Thoracic aorta (tissue), 2 donors: Measurements from ENCODE around the gene IQGAP1. TPM values are rescaled to one million over a fixed set of nuclear protein-coding genes. Genes with fewer than 3 reads are reported as not detected.

Source experiments
- ATAC-seq: fragments of 150-250 bp; one replicate; pipeline ENCODE4 v1.8.0; 2017; ENCODE audit warnings: low read depth; ENCODE audit not compliant: insufficient number of reproducible peaks, low FRiP score
- DNase-seq: peaks from one replicate; pipeline ENCODE4 v3.0.0-alpha.2; 2020; ENCODE audit warnings: low spot score
- H3K27ac ChIP-seq, 2 donors: fragments of 200-600 bp; sonication (generic); 1 replicate in 1 of 2; 2 replicates in 1 of 2; pipeline ENCODE4 v1.5.1; 2016; ENCODE audit warnings: mild to moderate bottlenecking in 2 of 2, moderate library complexity in 2 of 2
- H3K27me3 ChIP-seq: fragments of 200-600 bp; sonication (generic); replicated peaks from 2 replicates; pipeline ENCODE4 v1.6.0; 2016; ENCODE audit warnings: mild to moderate bottlenecking; ENCODE audit not compliant: insufficient read depth
- H3K36me3 ChIP-seq: fragments of 200-600 bp; sonication (generic); one replicate; pipeline ENCODE4 v1.5.1; 2016
- H3K4me1 ChIP-seq, 2 donors: fragments of 200-600 bp; sonication (generic); 1 replicate in 1 of 2; 2 replicates in 1 of 2; pipeline versions ENCODE4 v1.5.1 to v1.6.0; 2016; ENCODE audit warnings: low read depth in 2 of 2, mild to moderate bottlenecking in 1 of 2; ENCODE audit not compliant: control insufficient read depth in 1 of 2
- H3K4me3 ChIP-seq: fragments of 200-600 bp; sonication (generic); 2 replicates; pipeline ENCODE4 v1.5.1; 2016; ENCODE audit warnings: mild to moderate bottlenecking
- H3K9me3 ChIP-seq: fragments of 200-600 bp; sonication (generic); 2 replicates; pipeline ENCODE4 v1.5.1; 2016
- CTCF ChIP-seq: fragments of 200-600 bp; sonication (generic); IDR thresholded peaks from one replicate; pipeline ENCODE4 v1.5.1; 2019; ENCODE audit warnings: antibody characterized with exemption
- total RNA-seq, 2 donors: library from RNA; depleted of rRNA; stranded (reverse); fragments of >200 nt; gene quantifications; one replicate each; pipeline versions ENCODE4 v1.1.0 to v1.2.3, GENCODE V29; 2016

Gene IQGAP1
- total RNA-seq, 2 donors from 2014 or later: 280 to 340 TPM

GRCh38 chr15:90482124-90483011 is 94.3 kb downstream of the IQGAP1 start:
- Histone ChIP-seq H3K27me3 (no peaks in the 10 kb centered on the region), H3K4me1 (peaks cover 0 to 21% of the 10 kb centered on the region in 2 donors), H3K4me3 (no peak overlapping the region), H3K36me3 (peaks cover 62% of the 10 kb centered on the region), H3K9me3 (no peaks in the 10 kb centered on the region), H3K27ac (peak overlapping the region; percentile 10 to 40)
- no peak for ATAC-seq
- peak; percentile 69 for TF ChIP-seq CTCF
- DNase-seq: no peak

- Histone ChIP-seq H3K9me3 (no peaks in the 10 kb centered on the region), H3K36me3 (peaks cover 62% of the 10 kb centered on the region), H3K27ac (no peak overlapping the region), H3K27me3 (no peaks in the 10 kb centered on the region), H3K4me3 (no peak overlapping the region), H3K4me1 (peaks cover 0 to 21% of the 10 kb centered on the region in 2 donors)
- TF ChIP-seq CTCF: no peak
- ATAC-seq (no peak), DNase-seq (no peak)
Observed at GRCh38 chr15:90483012-90483307, 94.9 kb downstream of the IQGAP1 start.

GRCh38 chr15:90483637-90484036 is 95.6 kb downstream of the IQGAP1 start:
- DNase-seq (no peak), ATAC-seq (no peak)
- Histone ChIP-seq H3K36me3 (peaks cover 58% of the 10 kb centered on the region), H3K4me3 (no peak overlapping the region), H3K27me3 (no peaks in the 10 kb centered on the region), H3K4me1 (peaks cover 0 to 16% of the 10 kb centered on the region in 2 donors), H3K27ac (no peak overlapping the region), H3K9me3 (no peaks in the 10 kb centered on the region)
- no peak for TF ChIP-seq CTCF

GRCh38 chr15:90487186-90487585 is 99.1 kb downstream of the IQGAP1 start:
- no peaks in the 10 kb centered on the region for H3K27me3 ChIP-seq
- no peak for DNase-seq
- peaks cover 81% of the 10 kb centered on the region for H3K36me3 ChIP-seq
- TF ChIP-seq CTCF: no peak
- ATAC-seq: no peak
- H3K9me3 ChIP-seq: no peaks in the 10 kb centered on the region
- no peak overlapping the region for H3K27ac ChIP-seq
- H3K4me1 ChIP-seq: no peaks in the 10 kb centered on the region
- no peak overlapping the region for H3K4me3 ChIP-seq

GRCh38 chr15:90489514-90489913 is 101.5 kb downstream of the IQGAP1 start:
- TF ChIP-seq CTCF: no peak
- Histone ChIP-seq H3K4me1 (no peaks in the 10 kb centered on the region), H3K27me3 (no peaks in the 10 kb centered on the region), H3K27ac (peak overlapping the region in 1 of 2 donors; percentile 4), H3K9me3 (no peaks in the 10 kb centered on the region), H3K4me3 (no peak overlapping the region), H3K36me3 (peaks cover 81% of the 10 kb centered on the region)
- no peak for ATAC-seq
- DNase-seq: no peak
